HCT116 (cell line): ENCODE measurements around the gene ZYG11B. TPM values are rescaled to one million over a fixed set of nuclear protein-coding genes. Genes with fewer than 3 reads are reported as not detected.

ENCODE experiments used
- ATAC-seq: fragments of 200-7000 bp; cut with Tn5 transposase; 2 replicates; pipeline ENCODE4 v1.9.1; 2020; ENCODE audit warnings: mild to moderate bottlenecking, moderate library complexity
- BruUV-seq: library from RNA; stranded (reverse); fragments of 400-500 nt; replicated peaks from 2 replicates; lab custom pipeline; 2021; lab: Mats Ljungman, UMichigan
- CTCF ChIA-PET: fragments of 300-600 bp; sonication (Branson Sonifier 250); formaldehyde crosslinking; loops from one replicate; lab custom pipeline; 2021; ENCODE audit warnings: antibody characterized with exemption; lab: Charles Lee
- POLR2A ChIA-PET: fragments of 300-600, 350-600 bp; sonication (Branson Sonifier 250); formaldehyde crosslinking; loops from one replicate; lab custom pipeline; 2021; ENCODE audit warnings: antibody characterized with exemption; lab: Charles Lee
- RAD21 ChIA-PET, 2 experiments: fragments of 300-600 bp; sonication (Branson Sonifier 250); formaldehyde crosslinking; loops; one replicate each; lab custom pipeline; 2023; ENCODE audit warnings: low total read pairs in 2 of 2; ENCODE audit not compliant: uncharacterized antibody in 2 of 2, unreplicated experiment in 2 of 2, low non-redundant PET in 1 of 2; lab: Charles Lee
- DNase-seq: peaks from one replicate; pipeline ENCODE4 v3.0.0-alpha.2; 2010; ENCODE audit warnings: low read depth, low spot score
- H2AFZ ChIP-seq: fragments of 200-600 bp; shearing (Covaris generic), sonication (generic); 2 replicates; pipeline ENCODE4 v1.6.1; 2017; ENCODE audit warnings: low read depth, mixed run types, mixed read lengths, antibody characterized with exemption, low read length; ENCODE audit not compliant: poor library complexity, severe bottlenecking
- H3K27ac ChIP-seq: 2 replicates; pipeline ENCODE4 v1.5.1; 2012; ENCODE audit warnings: low read depth, low read length
- H3K27me3 ChIP-seq: fragments of 200-600 bp; sonication (generic); 2 replicates; pipeline ENCODE4 v1.6.1; 2016; ENCODE audit warnings: mixed run types, low read length, mixed read lengths; ENCODE audit not compliant: insufficient read depth
- H3K36me3 ChIP-seq, 2 experiments: fragments of 200-500 bp in 1 of 2; fragments of 200-600 bp in 1 of 2; sonication (Bioruptor generic) in 1 of 2; sonication (generic) in 1 of 2; 2 replicates each; pipeline versions ENCODE4 v1.5.1 to v1.6.1; 2014 to 2016; ENCODE audit warnings: low read length in 2 of 2, inconsistent platforms in 1 of 2, mixed read lengths in 1 of 2, mixed run types in 1 of 2; ENCODE audit not compliant: insufficient read depth in 2 of 2, control insufficient read depth in 1 of 2
- H3K4me1 ChIP-seq, 2 experiments: fragments of 200-600 bp in 1 of 2; sonication (generic) in 1 of 2; 2 replicates each; pipeline versions ENCODE4 v1.5.1 to v1.6.1; 2012 to 2017; ENCODE audit warnings: low read length in 2 of 2, inconsistent platforms in 1 of 2, mild to moderate bottlenecking in 1 of 2, mixed read lengths in 1 of 2, mixed run types in 1 of 2, moderate library complexity in 1 of 2; ENCODE audit not compliant: insufficient read depth in 2 of 2, control insufficient read depth in 1 of 2
- H3K4me2 ChIP-seq: fragments of 200-600 bp; sonication (generic); 2 replicates; pipeline ENCODE4 v1.6.1; 2017; ENCODE audit warnings: mixed run types, low read length, mixed read lengths
- H3K4me3 ChIP-seq, 2 experiments: fragments of 200-600 bp in 1 of 2; sonication (generic) in 1 of 2; replicated peaks in 1 of 2; 2 replicates each; pipeline ENCODE4 v1.5.1; 2011 to 2016; ENCODE audit warnings: low read length in 2 of 2, control low read depth in 1 of 2, low read depth in 1 of 2, mild to moderate bottlenecking in 1 of 2, mixed read lengths in 1 of 2, mixed run types in 1 of 2
- H3K79me2 ChIP-seq: fragments of 200-600 bp; sonication (generic); 2 replicates; pipeline ENCODE4 v1.6.1; 2017; ENCODE audit warnings: mild to moderate bottlenecking, mixed run types, low read length, moderate library complexity, mixed read lengths; ENCODE audit not compliant: insufficient read depth
- H3K9ac ChIP-seq: fragments of 200-600 bp; sonication (generic); 2 replicates; pipeline ENCODE4 v1.6.1; 2016; ENCODE audit warnings: low read length, mixed read lengths
- H3K9me2 ChIP-seq: fragments of 200-600 bp; sonication (generic), shearing (Covaris generic); 2 replicates; pipeline ENCODE4 v1.6.1; 2017; ENCODE audit warnings: mixed run types, mild to moderate bottlenecking, moderate library complexity; ENCODE audit not compliant: insufficient read depth
- H3K9me3 ChIP-seq, 2 experiments: fragments of 200-500 bp in 1 of 2; fragments of 200-600 bp in 1 of 2; sonication (Bioruptor generic) in 1 of 2; sonication (generic) in 1 of 2; 2 replicates each; pipeline ENCODE4 v1.6.1; 2014 to 2017; ENCODE audit warnings: low read length in 2 of 2, mixed read lengths in 2 of 2, inconsistent platforms in 1 of 2, low read depth in 1 of 2, mild to moderate bottlenecking in 1 of 2, mixed run types in 1 of 2, moderate library complexity in 1 of 2; ENCODE audit not compliant: control insufficient read depth in 1 of 2, insufficient read depth in 1 of 2
- H4K20me1 ChIP-seq: fragments of 200-600 bp; sonication (generic), shearing (Covaris generic); 2 replicates; pipeline ENCODE4 v1.6.1; 2017; ENCODE audit warnings: mixed run types, mild to moderate bottlenecking, moderate library complexity; ENCODE audit not compliant: insufficient read depth
- CBX3 ChIP-seq: IDR thresholded peaks from 2 replicates; pipeline ENCODE4 v1.6.1; 2012; ENCODE audit warnings: low read depth
- EGR1 ChIP-seq: IDR thresholded peaks from 2 replicates; pipeline ENCODE4 v1.6.1; 2012; ENCODE audit warnings: low read depth
- POLR2A ChIP-seq: IDR thresholded peaks from 2 replicates; pipeline ENCODE4 v1.7.0; 2011; ENCODE audit warnings: borderline replicate concordance; ENCODE audit not compliant: insufficient read depth, insufficient read length; ENCODE audit errors: extremely low read depth
- SIN3A ChIP-seq: IDR thresholded peaks from 2 replicates; pipeline ENCODE4 v1.6.1; 2012; ENCODE audit warnings: low read depth
- TCF7L2 ChIP-seq: IDR thresholded peaks from 2 replicates; pipeline ENCODE4 v1.7.0; 2011; ENCODE audit warnings: borderline replicate concordance, inconsistent platforms; ENCODE audit not compliant: insufficient read depth, insufficient read length; ENCODE audit errors: extremely low read depth
- YY1 ChIP-seq: IDR thresholded peaks from 2 replicates; pipeline ENCODE4 v1.6.1; 2011; ENCODE audit warnings: low read length, low read depth, moderate library complexity, mild to moderate bottlenecking; ENCODE audit not compliant: insufficient replicate concordance; ENCODE audit errors: extremely low read depth
- ZNF274 ChIP-seq: fragments of 200-500 bp; sonication (Bioruptor generic); IDR thresholded peaks from 2 replicates; pipeline ENCODE4 v1.6.1; 2014; ENCODE audit warnings: mild to moderate bottlenecking, low read depth, low read length, inconsistent platforms
- intact Hi-C: fragments of 100-400 bp; cut with micrococcal nuclease; formaldehyde crosslinking; loops from 2 replicates; pipeline ENCODE4 v1.10.0; 2022
- total RNA-seq: library from RNA; stranded (reverse); gene quantifications from one replicate; pipeline ENCODE4 v1.2.1, GENCODE V29; 2021; ENCODE audit not compliant: unreplicated experiment
- TF ChIP-seq, protein P1 (sequence below): IDR thresholded peaks from 2 replicates; pipeline ENCODE4 v1.6.1; 2012; ENCODE audit warnings: low read depth
- TF ChIP-seq, protein P2 (sequence below): IDR thresholded peaks from 2 replicates; pipeline ENCODE4 v1.6.1; 2012
- TF ChIP-seq, protein P3 (sequence below): IDR thresholded peaks from 2 replicates; pipeline ENCODE4 v1.6.1; 2011; ENCODE audit warnings: mild to moderate bottlenecking, low read length, moderate library complexity; ENCODE audit not compliant: insufficient replicate concordance; ENCODE audit errors: extremely low read depth
- TF ChIP-seq, protein P4 (sequence below): IDR thresholded peaks from 2 replicates; pipeline ENCODE4 v1.6.1; 2012
- TF ChIP-seq, protein P5 (sequence below), 3 experiments: fragments of 200-600 bp in 1 of 3; sonication (generic) in 1 of 3; IDR thresholded peaks in 2 of 3; conservative IDR thresholded peaks in 1 of 3; 2 replicates each; pipeline ENCODE4 v1.5.1; 2012 to 2017; ENCODE audit warnings: low read depth in 2 of 3, low read length in 2 of 3, antibody characterized with exemption in 1 of 3, borderline replicate concordance in 1 of 3, control low read depth in 1 of 3, mild to moderate bottlenecking in 1 of 3, mixed read lengths in 1 of 3, mixed run types in 1 of 3, moderate library complexity in 1 of 3; ENCODE audit not compliant: insufficient read depth in 1 of 3

The ZYG11B gene
- total RNA-seq, 1 experiment from 2014 or later = 20.7 TPM

DNA sequence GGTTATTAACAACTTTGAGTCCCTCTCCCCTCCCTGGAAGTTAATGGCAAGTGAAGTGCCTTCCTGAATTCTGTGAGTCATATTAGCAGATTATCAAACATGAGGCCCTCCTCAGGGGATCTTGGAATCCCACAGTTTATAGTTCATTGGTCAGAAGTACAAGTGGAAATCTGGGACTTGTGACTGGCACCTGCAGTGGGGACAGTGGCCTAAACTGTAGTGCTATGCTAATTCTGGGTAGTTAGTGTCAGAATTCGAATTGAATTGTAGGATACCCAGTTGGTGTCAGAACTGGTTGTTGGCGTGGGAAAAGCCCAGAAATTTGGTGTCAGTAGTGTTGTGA is 26.2 kb downstream of the ZYG11B start:
- POLR2A ChIA-PET = no interaction called here
- H3K27me3 ChIP-seq = no peaks in the 10 kb centered on the region
- H3K9me3 ChIP-seq = no peaks in the 10 kb centered on the region
- DNase-seq (no peak), ATAC-seq (no peak)
- no peak overlapping the region for H3K9ac ChIP-seq
- no peaks in the 10 kb centered on the region for H4K20me1 ChIP-seq
- H3K9me2 ChIP-seq = no peaks in the 10 kb centered on the region
- CTCF ChIA-PET = no interaction called here
- intact Hi-C loops = no loop called here
- peaks cover 18 to 35% of the 10 kb centered on the region in 2 experiments for H3K4me1 ChIP-seq
- no peak overlapping the region for H3K27ac ChIP-seq
- TF ChIP-seq, protein P1, sequence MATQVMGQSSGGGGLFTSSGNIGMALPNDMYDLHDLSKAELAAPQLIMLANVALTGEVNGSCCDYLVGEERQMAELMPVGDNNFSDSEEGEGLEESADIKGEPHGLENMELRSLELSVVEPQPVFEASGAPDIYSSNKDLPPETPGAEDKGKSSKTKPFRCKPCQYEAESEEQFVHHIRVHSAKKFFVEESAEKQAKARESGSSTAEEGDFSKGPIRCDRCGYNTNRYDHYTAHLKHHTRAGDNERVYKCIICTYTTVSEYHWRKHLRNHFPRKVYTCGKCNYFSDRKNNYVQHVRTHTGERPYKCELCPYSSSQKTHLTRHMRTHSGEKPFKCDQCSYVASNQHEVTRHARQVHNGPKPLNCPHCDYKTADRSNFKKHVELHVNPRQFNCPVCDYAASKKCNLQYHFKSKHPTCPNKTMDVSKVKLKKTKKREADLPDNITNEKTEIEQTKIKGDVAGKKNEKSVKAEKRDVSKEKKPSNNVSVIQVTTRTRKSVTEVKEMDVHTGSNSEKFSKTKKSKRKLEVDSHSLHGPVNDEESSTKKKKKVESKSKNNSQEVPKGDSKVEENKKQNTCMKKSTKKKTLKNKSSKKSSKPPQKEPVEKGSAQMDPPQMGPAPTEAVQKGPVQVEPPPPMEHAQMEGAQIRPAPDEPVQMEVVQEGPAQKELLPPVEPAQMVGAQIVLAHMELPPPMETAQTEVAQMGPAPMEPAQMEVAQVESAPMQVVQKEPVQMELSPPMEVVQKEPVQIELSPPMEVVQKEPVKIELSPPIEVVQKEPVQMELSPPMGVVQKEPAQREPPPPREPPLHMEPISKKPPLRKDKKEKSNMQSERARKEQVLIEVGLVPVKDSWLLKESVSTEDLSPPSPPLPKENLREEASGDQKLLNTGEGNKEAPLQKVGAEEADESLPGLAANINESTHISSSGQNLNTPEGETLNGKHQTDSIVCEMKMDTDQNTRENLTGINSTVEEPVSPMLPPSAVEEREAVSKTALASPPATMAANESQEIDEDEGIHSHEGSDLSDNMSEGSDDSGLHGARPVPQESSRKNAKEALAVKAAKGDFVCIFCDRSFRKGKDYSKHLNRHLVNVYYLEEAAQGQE = no peak
- TF ChIP-seq ZNF274 = no peak
- no peak for TF ChIP-seq TCF7L2
- TF ChIP-seq, protein P2, sequence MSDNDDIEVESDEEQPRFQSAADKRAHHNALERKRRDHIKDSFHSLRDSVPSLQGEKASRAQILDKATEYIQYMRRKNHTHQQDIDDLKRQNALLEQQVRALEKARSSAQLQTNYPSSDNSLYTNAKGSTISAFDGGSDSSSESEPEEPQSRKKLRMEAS = no peak
- TF ChIP-seq, protein P3, sequence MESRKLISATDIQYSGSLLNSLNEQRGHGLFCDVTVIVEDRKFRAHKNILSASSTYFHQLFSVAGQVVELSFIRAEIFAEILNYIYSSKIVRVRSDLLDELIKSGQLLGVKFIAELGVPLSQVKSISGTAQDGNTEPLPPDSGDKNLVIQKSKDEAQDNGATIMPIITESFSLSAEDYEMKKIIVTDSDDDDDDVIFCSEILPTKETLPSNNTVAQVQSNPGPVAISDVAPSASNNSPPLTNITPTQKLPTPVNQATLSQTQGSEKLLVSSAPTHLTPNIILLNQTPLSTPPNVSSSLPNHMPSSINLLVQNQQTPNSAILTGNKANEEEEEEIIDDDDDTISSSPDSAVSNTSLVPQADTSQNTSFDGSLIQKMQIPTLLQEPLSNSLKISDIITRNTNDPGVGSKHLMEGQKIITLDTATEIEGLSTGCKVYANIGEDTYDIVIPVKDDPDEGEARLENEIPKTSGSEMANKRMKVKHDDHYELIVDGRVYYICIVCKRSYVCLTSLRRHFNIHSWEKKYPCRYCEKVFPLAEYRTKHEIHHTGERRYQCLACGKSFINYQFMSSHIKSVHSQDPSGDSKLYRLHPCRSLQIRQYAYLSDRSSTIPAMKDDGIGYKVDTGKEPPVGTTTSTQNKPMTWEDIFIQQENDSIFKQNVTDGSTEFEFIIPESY = no peak
- TF ChIP-seq, protein P4, sequence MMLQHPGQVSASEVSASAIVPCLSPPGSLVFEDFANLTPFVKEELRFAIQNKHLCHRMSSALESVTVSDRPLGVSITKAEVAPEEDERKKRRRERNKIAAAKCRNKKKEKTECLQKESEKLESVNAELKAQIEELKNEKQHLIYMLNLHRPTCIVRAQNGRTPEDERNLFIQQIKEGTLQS = no peak
- no peak for TF ChIP-seq POLR2A
- TF ChIP-seq EGR1 = no peak
- no peak for TF ChIP-seq SIN3A
- TF ChIP-seq, protein P5, sequence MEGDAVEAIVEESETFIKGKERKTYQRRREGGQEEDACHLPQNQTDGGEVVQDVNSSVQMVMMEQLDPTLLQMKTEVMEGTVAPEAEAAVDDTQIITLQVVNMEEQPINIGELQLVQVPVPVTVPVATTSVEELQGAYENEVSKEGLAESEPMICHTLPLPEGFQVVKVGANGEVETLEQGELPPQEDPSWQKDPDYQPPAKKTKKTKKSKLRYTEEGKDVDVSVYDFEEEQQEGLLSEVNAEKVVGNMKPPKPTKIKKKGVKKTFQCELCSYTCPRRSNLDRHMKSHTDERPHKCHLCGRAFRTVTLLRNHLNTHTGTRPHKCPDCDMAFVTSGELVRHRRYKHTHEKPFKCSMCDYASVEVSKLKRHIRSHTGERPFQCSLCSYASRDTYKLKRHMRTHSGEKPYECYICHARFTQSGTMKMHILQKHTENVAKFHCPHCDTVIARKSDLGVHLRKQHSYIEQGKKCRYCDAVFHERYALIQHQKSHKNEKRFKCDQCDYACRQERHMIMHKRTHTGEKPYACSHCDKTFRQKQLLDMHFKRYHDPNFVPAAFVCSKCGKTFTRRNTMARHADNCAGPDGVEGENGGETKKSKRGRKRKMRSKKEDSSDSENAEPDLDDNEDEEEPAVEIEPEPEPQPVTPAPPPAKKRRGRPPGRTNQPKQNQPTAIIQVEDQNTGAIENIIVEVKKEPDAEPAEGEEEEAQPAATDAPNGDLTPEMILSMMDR (IDR thresholded peaks at IDR 0.05 in 2 of 3, conservative IDR thresholded peaks at IDR 0.05 in 1 of 3; ENCODE audit: borderline replicate concordance in 1 of 3, insufficient read depth in 1 of 3, low read depth in 2 of 3, low read length in 2 of 3) = no peak
- TF ChIP-seq CBX3 = no peak
- TF ChIP-seq YY1 = no peak
- no peak overlapping the region for H3K4me3 ChIP-seq
- no TSS peak for BruUV-seq
- no peak overlapping the region for H2AFZ ChIP-seq
- RAD21 ChIA-PET = no interaction called here
- H3K36me3 ChIP-seq = no peaks in the 10 kb centered on the region
- peak overlapping the region; percentile 25; the same call in 1 of the 2 replicates for H3K4me2 ChIP-seq
- H3K79me2 ChIP-seq = no peaks in the 10 kb centered on the region
